Measurements from ENCODE around the gene MACF1.
"Not testable (repeated sequence)": the region's sequence is repeated elsewhere in the genome, so short reads cannot be mapped to it uniquely, and the experiment has no call there.

MACF1 gene

DNA sequence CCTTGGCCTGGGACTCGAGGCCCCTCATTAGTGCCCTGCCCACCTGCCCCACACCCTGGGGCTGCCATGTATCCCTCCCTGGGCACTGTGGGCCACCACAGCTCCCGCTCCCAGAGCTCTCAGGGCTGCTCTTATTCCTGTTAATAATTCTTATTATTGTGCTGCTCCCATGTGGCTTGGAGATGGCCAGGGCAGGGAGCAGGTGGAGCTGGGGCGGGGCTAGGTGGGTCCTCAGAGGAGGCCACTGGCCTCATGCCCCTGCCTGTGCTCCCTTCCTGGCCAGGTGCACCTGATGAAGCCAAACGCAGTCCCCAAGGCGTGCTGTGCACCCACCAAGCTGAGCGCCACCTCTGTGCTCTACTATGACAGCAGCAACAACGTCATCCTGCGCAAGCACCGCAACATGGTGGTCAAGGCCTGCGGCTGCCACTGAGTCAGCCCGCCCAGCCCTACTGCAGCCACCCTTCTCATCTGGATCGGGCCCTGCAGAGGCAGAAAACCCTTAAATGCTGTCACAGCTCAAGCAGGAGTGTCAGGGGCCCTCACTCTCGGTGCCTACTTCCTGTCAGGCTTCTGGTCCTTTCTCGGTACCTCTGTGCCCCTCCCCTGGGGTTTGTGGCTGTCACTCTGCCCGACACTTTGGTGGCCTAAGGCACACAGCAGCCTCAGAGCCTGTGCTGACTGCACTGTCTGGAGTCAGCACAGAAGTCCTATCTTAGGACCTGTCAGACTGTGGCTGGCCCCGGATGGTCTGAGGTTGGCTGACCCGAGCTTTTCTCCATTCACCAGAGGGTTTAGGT is 321.1 kb downstream of the MACF1 start:
- TF ChIP-seq EZH2phosphoT487 (IDR thresholded peaks at IDR 0.05; ENCODE audit: low read length) = no peak
- TF ChIP-seq EZH2 (optimal IDR thresholded peaks at IDR 0.05; ENCODE audit: low read depth, low read length) = no peak
- TF ChIP-seq, protein P1, sequence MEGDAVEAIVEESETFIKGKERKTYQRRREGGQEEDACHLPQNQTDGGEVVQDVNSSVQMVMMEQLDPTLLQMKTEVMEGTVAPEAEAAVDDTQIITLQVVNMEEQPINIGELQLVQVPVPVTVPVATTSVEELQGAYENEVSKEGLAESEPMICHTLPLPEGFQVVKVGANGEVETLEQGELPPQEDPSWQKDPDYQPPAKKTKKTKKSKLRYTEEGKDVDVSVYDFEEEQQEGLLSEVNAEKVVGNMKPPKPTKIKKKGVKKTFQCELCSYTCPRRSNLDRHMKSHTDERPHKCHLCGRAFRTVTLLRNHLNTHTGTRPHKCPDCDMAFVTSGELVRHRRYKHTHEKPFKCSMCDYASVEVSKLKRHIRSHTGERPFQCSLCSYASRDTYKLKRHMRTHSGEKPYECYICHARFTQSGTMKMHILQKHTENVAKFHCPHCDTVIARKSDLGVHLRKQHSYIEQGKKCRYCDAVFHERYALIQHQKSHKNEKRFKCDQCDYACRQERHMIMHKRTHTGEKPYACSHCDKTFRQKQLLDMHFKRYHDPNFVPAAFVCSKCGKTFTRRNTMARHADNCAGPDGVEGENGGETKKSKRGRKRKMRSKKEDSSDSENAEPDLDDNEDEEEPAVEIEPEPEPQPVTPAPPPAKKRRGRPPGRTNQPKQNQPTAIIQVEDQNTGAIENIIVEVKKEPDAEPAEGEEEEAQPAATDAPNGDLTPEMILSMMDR (IDR thresholded peaks at IDR 0.05; ENCODE audit: low read length) = no peak
- 0 out of 2 replicates have a peak, but pooled peaks cover 3% of the 10 kb centered on the region for H3K36me3 ChIP-seq (replicated peaks; ENCODE audit: insufficient read depth, low read length)
- H3F3A ChIP-seq (ENCODE audit: insufficient read depth, low read length) = peaks cover 29% of the 10 kb centered on the region
- H3K9me3 ChIP-seq (replicated peaks; ENCODE audit: insufficient read depth, low read length) = no peaks in the 10 kb centered on the region
- H3K9ac ChIP-seq (ENCODE audit: low read length) = peak overlapping the region; percentile 69
- H2AFZ ChIP-seq (ENCODE audit: low read length) = no peak overlapping the region
- H3K4me1 ChIP-seq (ENCODE audit: low read length) = peaks cover 39% of the 10 kb centered on the region
- peaks cover 23% of the 10 kb centered on the region for H3K79me2 ChIP-seq (ENCODE audit: low read length)
- peak; percentile 97 for DNase-seq
- no peaks in the 10 kb centered on the region for H3K9me2 ChIP-seq (replicated peaks; ENCODE audit: insufficient read depth, low read length)
- no peaks in the 10 kb centered on the region for H4K20me1 ChIP-seq (ENCODE audit: insufficient read depth, low read length)
- H3K4me3 ChIP-seq (ENCODE audit: low read length) = no peak overlapping the region
- H3K27me3 ChIP-seq (replicated peaks; ENCODE audit: insufficient read depth, low read length) = no peaks in the 10 kb centered on the region
- peak overlapping the region; percentile 96 for H3K27ac ChIP-seq (ENCODE audit: low read length)
- peak overlapping the region; percentile 71 for H3K4me2 ChIP-seq (ENCODE audit: low read depth, low read length)

DNA sequence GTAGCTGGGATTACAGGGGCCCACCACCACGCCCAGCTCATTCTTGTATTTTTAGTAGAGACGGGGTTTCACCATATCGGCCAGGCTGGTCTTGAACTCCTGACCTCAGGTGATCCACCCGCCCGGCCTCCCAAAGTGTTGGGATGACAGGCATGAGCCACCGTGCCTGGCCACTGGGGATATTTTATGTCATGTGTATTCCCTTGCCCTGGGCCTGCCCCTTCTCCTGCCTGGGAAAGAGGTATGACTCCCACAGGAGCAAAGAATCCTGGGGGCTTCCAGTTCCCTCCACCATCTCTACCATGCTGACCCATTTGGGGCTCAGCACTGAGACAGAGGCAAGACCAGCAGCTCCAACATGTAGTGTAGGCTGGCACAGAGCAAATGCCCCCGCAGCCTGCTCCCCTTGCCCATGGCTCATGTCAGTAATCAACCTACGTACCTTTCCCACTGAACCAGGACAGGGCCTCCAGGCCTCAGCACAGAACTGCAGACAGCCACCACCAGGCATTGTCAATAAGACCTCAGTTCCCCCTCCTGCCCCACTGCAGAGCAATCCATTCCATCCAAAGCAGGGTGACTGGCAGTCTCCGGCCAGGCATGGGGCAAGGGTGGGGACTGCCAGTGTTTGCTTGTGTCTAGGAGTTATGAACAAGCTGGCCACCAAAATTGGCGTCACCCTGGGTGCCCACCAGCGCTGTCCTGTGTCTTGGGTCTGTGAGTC is 322.1 kb downstream of the MACF1 start:
- Histone ChIP-seq H2AFZ (ENCODE audit: low read length) (no peak overlapping the region), H3K4me2 (ENCODE audit: low read depth, low read length) (0 out of 2 replicates have a peak overlapping the region, but pooled peaks have one; percentile 4)

DNA sequence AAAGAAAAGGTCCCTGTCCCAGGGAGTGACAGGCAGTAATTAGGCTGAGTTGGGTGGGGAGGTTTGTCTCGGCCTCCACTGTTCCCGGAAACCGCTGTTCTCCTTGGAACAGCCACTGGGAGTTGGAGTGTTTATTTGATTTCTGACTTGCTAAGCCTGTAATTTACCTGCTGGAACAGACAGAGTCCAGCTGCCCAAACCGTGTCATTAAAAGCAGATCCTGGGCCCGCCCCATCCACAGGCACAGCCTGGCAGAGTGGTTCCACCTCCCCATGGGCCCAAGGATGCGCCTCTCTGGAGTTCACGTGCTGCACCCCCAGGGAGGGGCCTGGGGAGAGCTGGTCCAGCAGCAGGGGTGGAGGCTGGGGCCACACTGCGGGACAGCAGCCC is 322.7 kb downstream of the MACF1 start:
- not testable (repeated sequence) for H3K27me3 ChIP-seq (replicated peaks; ENCODE audit: insufficient read depth, low read length); H3K4me2 ChIP-seq (ENCODE audit: low read depth, low read length); H3K9me3 ChIP-seq (replicated peaks; ENCODE audit: insufficient read depth, low read length); H4K20me1 ChIP-seq (ENCODE audit: insufficient read depth, low read length); H3K4me3 ChIP-seq (ENCODE audit: low read length); H3K9me2 ChIP-seq (replicated peaks; ENCODE audit: insufficient read depth, low read length); H3K9ac ChIP-seq (ENCODE audit: low read length); H2AFZ ChIP-seq (ENCODE audit: low read length); H3K36me3 ChIP-seq (replicated peaks; ENCODE audit: insufficient read depth, low read length); DNase-seq
- Histone ChIP-seq H3K79me2 (ENCODE audit: low read length) (peaks cover 34% of the 10 kb centered on the region), H3K4me1 (ENCODE audit: low read length) (peaks cover 39% of the 10 kb centered on the region), H3K27ac (ENCODE audit: low read length) (peak overlapping the region; percentile 96; the same call in 1 of the 2 replicates), H3F3A (ENCODE audit: insufficient read depth, low read length) (peaks cover 29% of the 10 kb centered on the region)

More for the DNA sequence above, 322.1 kb downstream of the MACF1 start:
- peak overlapping the region; percentile 69; the same call in 1 of the 2 replicates for H3K9ac ChIP-seq (ENCODE audit: low read length)
- H4K20me1 ChIP-seq (ENCODE audit: insufficient read depth, low read length) = no peaks in the 10 kb centered on the region
- H3K9me3 ChIP-seq (replicated peaks; ENCODE audit: insufficient read depth, low read length) = no peaks in the 10 kb centered on the region
- no peak overlapping the region for H3K4me3 ChIP-seq (ENCODE audit: low read length)
- H3K4me1 ChIP-seq (ENCODE audit: low read length) = peaks cover 39% of the 10 kb centered on the region
- no peak for DNase-seq
- H3K27ac ChIP-seq (ENCODE audit: low read length) = peak overlapping the region; percentile 96; the same call in 1 of the 2 replicates
- H3K27me3 ChIP-seq (replicated peaks; ENCODE audit: insufficient read depth, low read length) = no peaks in the 10 kb centered on the region
- H3K36me3 ChIP-seq (replicated peaks; ENCODE audit: insufficient read depth, low read length) = 0 out of 2 replicates have a peak, but pooled peaks cover 4% of the 10 kb centered on the region
- no peaks in the 10 kb centered on the region for H3K9me2 ChIP-seq (replicated peaks; ENCODE audit: insufficient read depth, low read length)
- TF ChIP-seq, protein P1 (IDR thresholded peaks at IDR 0.05; ENCODE audit: low read length) = no peak
- TF ChIP-seq EZH2 (optimal IDR thresholded peaks at IDR 0.05; ENCODE audit: low read depth, low read length) (no peak), EZH2phosphoT487 (IDR thresholded peaks at IDR 0.05; ENCODE audit: low read length) (no peak)
- H3K79me2 ChIP-seq (ENCODE audit: low read length) = peaks cover 32% of the 10 kb centered on the region
- peaks cover 29% of the 10 kb centered on the region for H3F3A ChIP-seq (ENCODE audit: insufficient read depth, low read length)
